Measurements from ENCODE around the gene CTNNA2. TPM values are rescaled to one million over a fixed set of nuclear protein-coding genes. Genes with fewer than 3 reads are reported as not detected.
A peak's percentile ranks its signal among the peaks of the same experiment; 100 is the strongest.

The CTNNA2 gene
- total and polyA plus RNA-seq, 8 donors: 0.28 to 5.7 (median 0.44) TPM; not detected in 4

DNA sequence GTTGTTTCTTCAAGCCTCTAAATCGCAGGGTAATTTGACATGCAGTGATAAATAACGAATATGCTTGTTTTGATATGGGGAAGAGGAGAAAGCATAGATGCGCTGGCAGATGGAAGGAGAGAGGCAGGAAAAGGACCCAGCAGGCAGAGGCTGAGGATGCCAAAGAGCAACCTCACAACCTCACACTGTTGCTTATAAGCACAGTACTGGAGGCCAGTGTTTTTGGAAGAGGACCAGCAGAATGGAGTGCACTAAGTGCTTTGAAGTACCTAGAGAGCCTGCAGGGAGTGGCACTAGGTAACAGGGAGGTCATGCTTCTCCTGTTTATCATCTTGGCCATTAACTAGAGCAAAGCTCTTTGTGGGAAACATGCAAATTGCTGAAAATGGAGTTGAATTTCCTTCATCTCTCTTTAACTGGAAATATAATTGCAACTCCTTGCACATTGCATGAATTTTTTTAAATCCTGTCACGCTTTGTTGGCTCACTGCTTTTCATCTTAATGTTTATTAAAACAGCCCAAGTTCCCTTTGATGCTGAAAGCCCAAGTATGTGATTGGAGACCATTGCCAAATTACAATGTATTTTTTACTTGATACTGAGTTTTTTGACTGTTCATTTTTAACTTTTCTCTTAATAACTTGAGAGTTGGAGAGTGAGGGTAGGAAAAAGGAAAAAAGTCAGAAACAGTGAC lies 555.3 kb downstream of the CTNNA2 start:
- 74 to 82% (median 77%) methylated on average over 4 of the region's 4 CpGs for WGBS, 5 donors
- Histone ChIP-seq H3K36me3 (no peaks in the 10 kb centered on the region), H3K9me3 (no peaks in the 10 kb centered on the region), H3K27me3 (no peaks in the 10 kb centered on the region), H3K27ac (no peak overlapping the region), H3K4me3 (no peak overlapping the region), H3K4me1 (no peaks in the 10 kb centered on the region)
- TF ChIP-seq, protein P1, sequence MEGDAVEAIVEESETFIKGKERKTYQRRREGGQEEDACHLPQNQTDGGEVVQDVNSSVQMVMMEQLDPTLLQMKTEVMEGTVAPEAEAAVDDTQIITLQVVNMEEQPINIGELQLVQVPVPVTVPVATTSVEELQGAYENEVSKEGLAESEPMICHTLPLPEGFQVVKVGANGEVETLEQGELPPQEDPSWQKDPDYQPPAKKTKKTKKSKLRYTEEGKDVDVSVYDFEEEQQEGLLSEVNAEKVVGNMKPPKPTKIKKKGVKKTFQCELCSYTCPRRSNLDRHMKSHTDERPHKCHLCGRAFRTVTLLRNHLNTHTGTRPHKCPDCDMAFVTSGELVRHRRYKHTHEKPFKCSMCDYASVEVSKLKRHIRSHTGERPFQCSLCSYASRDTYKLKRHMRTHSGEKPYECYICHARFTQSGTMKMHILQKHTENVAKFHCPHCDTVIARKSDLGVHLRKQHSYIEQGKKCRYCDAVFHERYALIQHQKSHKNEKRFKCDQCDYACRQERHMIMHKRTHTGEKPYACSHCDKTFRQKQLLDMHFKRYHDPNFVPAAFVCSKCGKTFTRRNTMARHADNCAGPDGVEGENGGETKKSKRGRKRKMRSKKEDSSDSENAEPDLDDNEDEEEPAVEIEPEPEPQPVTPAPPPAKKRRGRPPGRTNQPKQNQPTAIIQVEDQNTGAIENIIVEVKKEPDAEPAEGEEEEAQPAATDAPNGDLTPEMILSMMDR (IDR thresholded peaks at IDR 0.05): no peak
- no peak for TF ChIP-seq POLR2A (IDR thresholded peaks at IDR 0.05)
- TF ChIP-seq POLR2AphosphoS5 (IDR thresholded peaks at IDR 0.05): no peak
- no peak for TF ChIP-seq EP300 (IDR thresholded peaks at IDR 0.05)
- intact Hi-C loops (cut with DNase I; ENCODE audit: low total_unique reads): no loop called here
- DNase-seq: peak in 1 of 2 donors; percentile 20

DNA sequence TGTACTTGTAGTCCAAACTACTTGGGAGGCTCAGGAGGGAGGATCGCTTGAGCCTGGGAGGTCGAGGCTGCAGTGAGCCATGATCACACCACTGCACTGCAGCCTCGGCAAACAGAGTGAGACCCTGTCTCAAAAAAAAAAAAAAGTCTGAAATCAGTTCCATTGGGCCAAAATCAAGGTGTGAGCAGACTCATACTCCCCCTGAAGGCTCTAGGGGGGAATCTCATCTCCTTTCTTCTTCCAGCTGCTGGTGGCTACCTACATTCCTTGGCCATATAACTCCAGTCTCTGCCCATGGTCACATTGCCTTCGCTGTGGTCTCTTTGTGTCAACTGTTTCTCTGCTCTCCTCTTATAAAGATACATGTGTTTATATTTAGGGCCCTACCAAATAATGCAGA lies 557.7 kb downstream of the CTNNA2 start:
- no peaks in the 10 kb centered on the region for H3K9me3 ChIP-seq
- no peaks in the 10 kb centered on the region for H3K4me1 ChIP-seq
- H3K27ac ChIP-seq: no peak overlapping the region
- WGBS, 5 donors: 70 to 89% (median 84%) methylated on average over 4 of the region's 4 CpGs
- no peak overlapping the region for H3K4me3 ChIP-seq
- H3K36me3 ChIP-seq: no peaks in the 10 kb centered on the region
- DNase-seq: no peak
- intact Hi-C loops (cut with DNase I; ENCODE audit: low total_unique reads): no loop called here
- no peaks in the 10 kb centered on the region for H3K27me3 ChIP-seq
- no peak for TF ChIP-seq POLR2A (IDR thresholded peaks at IDR 0.05)

DNA sequence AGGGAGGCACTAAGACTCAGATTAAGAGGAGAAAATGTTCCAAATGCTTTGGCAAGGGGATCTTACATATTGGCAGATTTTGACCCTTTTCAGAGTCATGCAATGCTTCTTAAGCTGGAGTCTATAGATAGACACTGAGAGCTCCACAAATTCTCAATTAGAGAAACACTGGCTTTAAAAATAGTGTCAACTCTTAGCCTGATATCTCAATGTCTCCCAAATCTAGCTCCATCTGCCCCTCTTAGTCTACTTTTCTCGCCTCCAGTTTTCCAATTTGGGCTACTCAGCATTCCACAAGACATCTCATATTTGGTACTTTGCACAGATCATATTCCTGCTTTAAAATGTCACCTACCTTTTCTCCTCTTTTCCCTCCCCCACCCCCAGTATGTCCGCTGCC lies 559.1 kb downstream of the CTNNA2 start:
- Histone ChIP-seq H3K4me1 (no peaks in the 10 kb centered on the region), H3K27me3 (no peaks in the 10 kb centered on the region), H3K36me3 (no peaks in the 10 kb centered on the region), H3K9me3 (no peaks in the 10 kb centered on the region), H3K27ac (no peak overlapping the region), H3K4me3 (no peak overlapping the region)
- DNase-seq: no peak
- intact Hi-C loops (cut with DNase I; ENCODE audit: low total_unique reads): no loop called here
- WGBS, 5 donors: 75 to 88% (median 84%) methylated on average over 2 of the region's 2 CpGs
- TF ChIP-seq, protein P1 (IDR thresholded peaks at IDR 0.05): no peak
- no peak for TF ChIP-seq EP300 (IDR thresholded peaks at IDR 0.05)
- no peak for TF ChIP-seq POLR2AphosphoS5 (IDR thresholded peaks at IDR 0.05)
- TF ChIP-seq POLR2A (IDR thresholded peaks at IDR 0.05): no peak

DNA sequence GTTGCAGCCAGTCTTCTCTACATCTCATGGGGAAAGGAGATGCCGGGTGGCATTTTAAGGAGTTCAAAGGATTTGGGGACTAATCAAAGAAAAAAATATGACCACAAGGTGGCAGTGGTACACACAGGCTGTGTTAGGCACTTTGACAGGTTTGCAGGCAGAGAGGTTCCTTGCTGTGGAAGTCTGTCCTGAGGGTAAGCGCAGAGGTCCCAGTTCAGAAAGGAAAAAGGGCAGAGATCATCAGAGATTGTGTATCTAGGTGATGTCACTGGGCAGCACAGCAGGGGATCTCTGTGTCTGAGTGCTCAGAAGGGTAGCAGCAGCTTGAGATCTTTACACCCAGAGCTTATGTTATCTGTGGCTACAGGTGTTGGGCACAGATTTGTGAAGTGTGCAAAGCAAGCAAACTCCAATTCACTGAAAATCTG lies 560.3 kb downstream of the CTNNA2 start:
- H3K9me3 ChIP-seq: no peaks in the 10 kb centered on the region
- 3 to 21% (median 10%) methylated on average over 2 of the region's 2 CpGs for WGBS, 5 donors
- DNase-seq: peak in 1 of 2 donors; percentile 82

More for the DNA sequence above, 560.3 kb downstream of the CTNNA2 start:
- intact Hi-C loops (cut with DNase I; ENCODE audit: low total_unique reads): no loop called here
- H3K4me1 ChIP-seq: no peaks in the 10 kb centered on the region
- no peak overlapping the region for H3K27ac ChIP-seq
- no peaks in the 10 kb centered on the region for H3K36me3 ChIP-seq
- no peaks in the 10 kb centered on the region for H3K27me3 ChIP-seq
- TF ChIP-seq, protein P1 (IDR thresholded peaks at IDR 0.05): peak in 5 of 7 experiments; percentile 21 to 50 (median 42)
- TF ChIP-seq POLR2A (IDR thresholded peaks at IDR 0.05) (no peak), EP300 (IDR thresholded peaks at IDR 0.05) (no peak), POLR2AphosphoS5 (IDR thresholded peaks at IDR 0.05) (no peak)
- H3K4me3 ChIP-seq: no peak overlapping the region
